Psoas muscle (tissue), 8 donors: ENCODE data around the gene B4GAT1. TPM values are rescaled to one million over a fixed set of nuclear protein-coding genes. Genes with fewer than 3 reads are reported as not detected.
A peak's percentile ranks its signal among the peaks of the same experiment; 100 is the strongest.

Source experiments
- ATAC-seq, 4 donors: fragments of 200-7000 bp; cut with Tn5 transposase; one replicate each; pipeline ENCODE4 v1.9.1; 2020; ENCODE audit warnings: moderate library complexity in 3 of 4, mild to moderate bottlenecking in 2 of 4
- DNase-seq, 2 donors: peaks; one replicate each; pipeline ENCODE4 v3.0.0-alpha.2; 2020
- H3K27ac ChIP-seq: fragments of 200-600 bp; one replicate; pipeline ENCODE4 v1.8.0; 2022
- H3K27me3 ChIP-seq, 3 donors: fragments of 200-600 bp in 1 of 3; one replicate each; pipeline versions ENCODE4 v1.6.1 to v1.8.0; 2013 to 2022; ENCODE audit warnings: low read length in 2 of 3, mild to moderate bottlenecking in 2 of 3, moderate library complexity in 1 of 3; ENCODE audit not compliant: insufficient read depth in 3 of 3
- H3K36me3 ChIP-seq, 2 donors: fragments of 200-600 bp in 1 of 2; one replicate each; pipeline versions ENCODE4 v1.6.1 to v1.8.0; 2013 to 2022; ENCODE audit warnings: low read depth in 1 of 2, mild to moderate bottlenecking in 1 of 2, moderate library complexity in 1 of 2; ENCODE audit not compliant: insufficient read depth in 1 of 2
- H3K4me1 ChIP-seq: fragments of 200-600 bp; one replicate; pipeline ENCODE4 v1.8.0; 2022
- H3K4me3 ChIP-seq: fragments of 200-600 bp; one replicate; pipeline ENCODE4 v1.8.0; 2022; ENCODE audit warnings: mild to moderate bottlenecking
- H3K9me3 ChIP-seq: fragments of 200-600 bp; one replicate; pipeline ENCODE4 v1.8.0; 2022
- WGBS, 3 donors: extraction: QIAGEN DNeasy Blood & Tissue Kit; methylation state at CpG; one replicate each; pipeline versions ENCODE4 v1.1.6 to v1.1.7; 2013; 5-methylcytosine and 5-hydroxymethylcytosine counted together
- intact Hi-C, 2 donors: fragments of 100-400 bp; cut with DNase I; formaldehyde crosslinking; loops; one replicate each; pipeline versions ENCODE4 v1.11.0 to v1.14.2; 2022
- polyA plus RNA-seq, 3 donors: library from polyadenylated mRNA; stranded (reverse); fragments of 200-250 nt; gene quantifications; one replicate each; pipeline ENCODE4 v1.2.3, GENCODE V29; 2013
- total RNA-seq, 4 donors: library from RNA; stranded (reverse); fragmentation: NEBNext Ultra II Directional in 2 of 4; extraction: Animal tissue kit (Norgen Biotek cat#: 25700) in 2 of 4; gene quantifications; one replicate each; pipeline versions ENCODE4 v1.2.1 to v1.2.4, GENCODE V29; 2021 to 2023
- TF ChIP-seq, protein P1 (sequence below): fragments of 200-600 bp; IDR thresholded peaks from one replicate; pipeline ENCODE4 v1.8.0; 2022; ENCODE audit warnings: antibody characterized with exemption
- donor health status: healthy with polysubstance abuse.
- donor health status: DM: no; HTN: no; CAD: no; lungs with moderate emphysema.
- donor health status: Bipolar disorder and iron deficiency.
- donor health status: healthy.
- donor health status: DM: yes; HTN: yes; CAD: no.
- donor health status: DM: no; HTN: no; CAD: no.
- donor health status: DM: no; HTN: no; CAD: no.
- donor health status: DM: yes; HTN: yes; CAD: no.

Gene B4GAT1
- total and polyA plus RNA-seq, 7 donors: 12.6 to 50.3 (median 19.4) TPM

- peaks cover 0 to 18% of the 10 kb centered on the region in 2 donors for H3K36me3 ChIP-seq
- DNase-seq (peak; percentile 75 to 87), ATAC-seq (peak; percentile 55 to 71 (median 61))
- no peaks in the 10 kb centered on the region for H3K27me3 ChIP-seq
- peaks cover 60% of the 10 kb centered on the region for H3K4me1 ChIP-seq
- 0 to 2% (median 1%) methylated on average over 41 to 72 of the region's 72 CpGs for WGBS, 3 donors
- peak within 1 kb of the TSS; percentile 91 for H3K4me3 ChIP-seq
- no peaks in the 10 kb centered on the region for H3K9me3 ChIP-seq
- intact Hi-C loops: no loop called here
- TF ChIP-seq, protein P1, sequence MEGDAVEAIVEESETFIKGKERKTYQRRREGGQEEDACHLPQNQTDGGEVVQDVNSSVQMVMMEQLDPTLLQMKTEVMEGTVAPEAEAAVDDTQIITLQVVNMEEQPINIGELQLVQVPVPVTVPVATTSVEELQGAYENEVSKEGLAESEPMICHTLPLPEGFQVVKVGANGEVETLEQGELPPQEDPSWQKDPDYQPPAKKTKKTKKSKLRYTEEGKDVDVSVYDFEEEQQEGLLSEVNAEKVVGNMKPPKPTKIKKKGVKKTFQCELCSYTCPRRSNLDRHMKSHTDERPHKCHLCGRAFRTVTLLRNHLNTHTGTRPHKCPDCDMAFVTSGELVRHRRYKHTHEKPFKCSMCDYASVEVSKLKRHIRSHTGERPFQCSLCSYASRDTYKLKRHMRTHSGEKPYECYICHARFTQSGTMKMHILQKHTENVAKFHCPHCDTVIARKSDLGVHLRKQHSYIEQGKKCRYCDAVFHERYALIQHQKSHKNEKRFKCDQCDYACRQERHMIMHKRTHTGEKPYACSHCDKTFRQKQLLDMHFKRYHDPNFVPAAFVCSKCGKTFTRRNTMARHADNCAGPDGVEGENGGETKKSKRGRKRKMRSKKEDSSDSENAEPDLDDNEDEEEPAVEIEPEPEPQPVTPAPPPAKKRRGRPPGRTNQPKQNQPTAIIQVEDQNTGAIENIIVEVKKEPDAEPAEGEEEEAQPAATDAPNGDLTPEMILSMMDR: no peak
- peak within 1 kb of the TSS; percentile 93 for H3K27ac ChIP-seq
Observed at GRCh38 chr11:66371627-66372415, 24.4 kb upstream of the B4GAT1 start, which contains the start of gene SLC29A2. TSS of gene SLC29A2 (minus strand) at chr11:66371760. CDS start at chr11:66371591, 169 bp downstream.

DNA sequence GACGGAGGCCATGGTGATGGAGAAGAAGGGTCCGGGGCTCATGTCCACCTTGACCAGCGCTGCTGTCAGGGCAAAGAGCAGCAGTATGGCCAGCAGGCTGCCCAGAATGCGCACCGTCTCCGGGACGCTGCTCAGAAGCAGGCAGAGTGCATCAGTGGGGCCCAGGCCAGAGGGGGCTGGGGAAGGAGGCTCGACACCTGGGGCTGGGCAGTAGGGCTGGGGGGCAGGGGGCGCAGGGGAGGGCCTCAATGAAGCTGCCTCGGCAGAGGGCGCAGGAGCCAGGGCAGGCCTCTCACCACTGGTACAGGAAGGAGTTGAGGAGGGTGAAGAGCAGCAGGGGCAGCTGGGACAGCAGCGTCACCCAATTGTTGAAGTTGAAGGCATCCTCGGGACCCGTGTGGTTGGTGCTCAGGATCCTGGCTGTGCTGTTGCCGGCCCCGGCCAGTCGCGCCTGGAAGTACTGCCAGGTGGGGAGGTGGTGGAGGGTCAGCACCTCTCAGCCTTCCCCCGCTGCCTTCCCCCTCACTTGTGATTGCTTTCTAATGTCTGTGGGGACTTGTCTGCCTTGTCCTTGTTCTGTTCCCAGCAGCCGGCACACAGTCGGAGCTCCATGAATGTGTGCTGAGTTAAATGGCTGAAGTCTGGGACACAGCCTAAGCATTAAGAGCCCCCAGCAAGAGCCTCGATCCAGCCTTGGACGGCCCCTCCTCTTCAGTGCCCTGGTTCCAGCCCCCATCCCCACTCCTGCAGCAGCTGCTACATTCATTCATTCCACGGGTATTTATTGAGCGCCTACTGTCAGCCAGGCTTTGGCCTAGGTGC lies 21.9 kb upstream of the B4GAT1 start:
- ATAC-seq (no peak), DNase-seq (peak in 1 of 2 donors; percentile 45)
- Histone ChIP-seq H3K36me3 (peaks cover 0 to 43% of the 10 kb centered on the region in 2 donors), H3K4me3 (peak overlapping the region; percentile 91), H3K27ac (peak overlapping the region; percentile 93), H3K27me3 (no peaks in the 10 kb centered on the region), H3K4me1 (peaks cover 60% of the 10 kb centered on the region), H3K9me3 (no peaks in the 10 kb centered on the region)
- intact Hi-C loops: no loop called here
- TF ChIP-seq, protein P1: no peak
- WGBS, 3 donors: 50 to 57% (median 55%) methylated on average over 23 to 25 of the region's 25 CpGs

DNA sequence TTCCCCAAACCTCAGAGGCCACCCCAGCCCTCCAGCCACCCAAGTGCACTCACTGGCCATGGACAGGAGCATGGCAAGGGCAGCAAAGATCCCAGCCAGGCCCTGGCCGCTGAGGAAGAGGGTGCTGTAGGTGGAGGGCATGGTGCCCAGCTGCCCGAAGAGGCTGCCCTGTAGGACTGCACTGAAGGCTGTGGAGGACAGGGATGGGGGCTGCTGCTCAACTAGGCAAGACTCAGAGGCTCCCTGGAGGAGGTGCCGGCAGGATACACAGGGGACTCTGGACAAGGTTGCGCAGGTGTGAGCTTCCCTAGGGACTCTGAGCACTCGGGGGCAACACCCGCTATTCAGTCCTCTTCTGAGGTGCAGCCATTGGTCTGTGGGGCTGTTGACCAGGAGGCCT lies 21.1 kb upstream of the B4GAT1 start:
- H3K4me3 ChIP-seq: peak overlapping the region; percentile 91
- DNase-seq (peak in 1 of 2 donors; percentile 47), ATAC-seq (no peak)
- no peaks in the 10 kb centered on the region for H3K27me3 ChIP-seq
- no peaks in the 10 kb centered on the region for H3K9me3 ChIP-seq
- peaks cover 0 to 50% of the 10 kb centered on the region in 2 donors for H3K36me3 ChIP-seq
- intact Hi-C loops: no loop called here
- 63 to 77% (median 65%) methylated on average over 6 of the region's 6 CpGs for WGBS, 3 donors
- TF ChIP-seq, protein P1: no peak
- H3K27ac ChIP-seq: peak overlapping the region; percentile 36
- H3K4me1 ChIP-seq: peaks cover 55% of the 10 kb centered on the region

DNA sequence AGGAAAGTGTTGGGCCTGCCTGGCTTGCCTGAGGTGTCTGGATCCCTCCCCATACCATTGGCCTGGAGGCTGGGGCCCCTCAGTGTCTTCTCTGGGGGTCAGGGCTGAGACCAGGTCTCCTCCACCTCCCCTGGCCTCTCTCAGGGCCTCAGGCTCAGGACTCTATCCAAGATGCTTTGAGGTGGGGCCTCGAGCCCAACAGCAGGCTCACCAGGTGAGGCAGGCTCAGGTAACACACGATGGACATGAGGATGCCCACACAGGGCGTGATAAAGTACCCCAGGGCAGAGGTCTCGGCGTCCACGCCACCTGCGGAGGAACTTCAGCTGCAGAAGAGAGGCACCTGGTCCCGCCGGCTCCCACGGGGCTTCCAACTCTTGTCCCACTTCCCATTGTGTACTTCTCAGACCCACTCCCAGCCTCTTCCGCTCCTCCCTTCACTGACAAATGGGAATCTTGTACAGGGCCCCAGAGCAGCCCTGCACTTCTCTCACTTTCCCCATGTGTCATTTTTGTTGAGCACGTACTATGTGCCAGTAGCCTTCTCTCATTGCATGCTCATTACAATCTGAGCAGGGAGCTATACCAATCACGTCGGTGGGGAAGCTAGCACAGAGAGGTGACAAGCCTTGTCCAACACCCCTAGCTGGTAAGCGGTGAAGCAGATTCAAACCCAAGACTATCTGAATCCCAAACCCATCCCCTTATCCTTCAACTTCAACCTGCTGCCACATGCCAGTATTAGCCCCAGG lies 20.3 kb upstream of the B4GAT1 start:
- 86 to 92% (median 90%) methylated on average over 13 to 15 of the region's 15 CpGs for WGBS, 3 donors
- Histone ChIP-seq H3K4me3 (peak overlapping the region; percentile 91), H3K27ac (no peak overlapping the region), H3K36me3 (peaks cover 0 to 57% of the 10 kb centered on the region in 2 donors), H3K27me3 (no peaks in the 10 kb centered on the region), H3K9me3 (no peaks in the 10 kb centered on the region), H3K4me1 (peaks cover 50% of the 10 kb centered on the region)
- ATAC-seq (no peak), DNase-seq (peak in 1 of 2 donors; percentile 42)
- TF ChIP-seq, protein P1: no peak
- intact Hi-C loops: no loop called here
